Neutrophil (primary cell): ENCODE results near the gene FRK.
"Not testable (repeated sequence)": the region's sequence is repeated elsewhere in the genome, so short reads cannot be mapped to it uniquely, and the experiment has no call there.

ENCODE experiments used
- H3K27ac ChIP-seq: fragments of 200-600 bp; sonication (generic); 2 replicates; pipeline ENCODE4 v1.5.1; 2016; ENCODE audit warnings: mild to moderate bottlenecking, moderate library complexity
- H3K27me3 ChIP-seq: fragments of 200-600 bp; sonication (generic); 2 replicates; pipeline ENCODE4 v1.6.0; 2016; ENCODE audit warnings: mild to moderate bottlenecking
- H3K36me3 ChIP-seq: fragments of 200-600 bp; sonication (generic); 2 replicates; pipeline ENCODE4 v1.5.1; 2017
- H3K4me1 ChIP-seq, 2 experiments: fragments of 200-600 bp in 1 of 2; sonication (generic) in 1 of 2; 1 replicate in 1 of 2; 2 replicates in 1 of 2; pipeline versions ENCODE4 v1.5.1 to v1.6.1; 2013 to 2016; ENCODE audit warnings: low read depth in 1 of 2, low read length in 1 of 2, mild to moderate bottlenecking in 1 of 2, moderate library complexity in 1 of 2; ENCODE audit not compliant: control insufficient read depth in 1 of 2, insufficient read depth in 1 of 2
- H3K4me3 ChIP-seq, 2 experiments: fragments of 200-600 bp in 1 of 2; sonication (generic) in 1 of 2; 1 replicate in 1 of 2; 2 replicates in 1 of 2; pipeline ENCODE4 v1.5.1; 2013 to 2016; ENCODE audit warnings: low read depth in 1 of 2, low read length in 1 of 2, mild to moderate bottlenecking in 1 of 2, moderate library complexity in 1 of 2
- H3K9me3 ChIP-seq: fragments of 200-600 bp; sonication (generic); 2 replicates; pipeline ENCODE4 v1.5.1; 2016
- CTCF ChIP-seq: fragments of 200-600 bp; sonication (generic); IDR thresholded peaks from 2 replicates; pipeline ENCODE4 v1.5.1; 2016; ENCODE audit warnings: antibody characterized with exemption

FRK gene

GRCh38 chr6:115947966-115948541 lies 112.6 kb downstream of the FRK start:
- TF ChIP-seq CTCF, result no peak

GRCh38 chr6:115945812-115946211 lies 114.9 kb downstream of the FRK start:
- H3K27ac ChIP-seq, result no peak overlapping the region
- no peak overlapping the region for H3K4me3 ChIP-seq
- no peak for TF ChIP-seq CTCF
- no peaks in the 10 kb centered on the region for H3K36me3 ChIP-seq
- no peaks in the 10 kb centered on the region for H3K4me1 ChIP-seq
- no peaks in the 10 kb centered on the region for H3K9me3 ChIP-seq
- no peaks in the 10 kb centered on the region for H3K27me3 ChIP-seq

More at GRCh38 chr6:115947966-115948541, 112.6 kb downstream of the FRK start:
- Histone ChIP-seq H3K36me3 (no peaks in the 10 kb centered on the region), H3K9me3 (no peaks in the 10 kb centered on the region), H3K4me1 (no peaks in the 10 kb centered on the region), H3K27ac (no peak overlapping the region), H3K27me3 (no peaks in the 10 kb centered on the region), H3K4me3 (no peak overlapping the region)

- Histone ChIP-seq H3K9me3 (no peaks in the 10 kb centered on the region), H3K4me1 (no peaks in the 10 kb centered on the region), H3K36me3 (no peaks in the 10 kb centered on the region), H3K4me3 (no peak overlapping the region), H3K27ac (no peak overlapping the region), H3K27me3 (no peaks in the 10 kb centered on the region)
- TF ChIP-seq CTCF, result no peak
Observed at GRCh38 chr6:115945306-115945705, 115.4 kb downstream of the FRK start.

GRCh38 chr6:115944829-115945228 lies 115.9 kb downstream of the FRK start:
- not testable (repeated sequence) for H3K9me3 ChIP-seq, H3K27ac ChIP-seq

GRCh38 chr6:115937502-115937901 lies 123.2 kb downstream of the FRK start:
- H3K36me3 ChIP-seq, H3K4me3 ChIP-seq, H3K9me3 ChIP-seq, H3K4me1 ChIP-seq, H3K27me3 ChIP-seq, H3K27ac ChIP-seq: not testable (repeated sequence)

More at GRCh38 chr6:115944829-115945228, 115.9 kb downstream of the FRK start:
- H3K4me1 ChIP-seq, H3K27me3 ChIP-seq, H3K36me3 ChIP-seq, H3K4me3 ChIP-seq: not testable (repeated sequence)

GRCh38 chr6:115935361-115935760 lies 125.3 kb downstream of the FRK start:
- H3K9me3 ChIP-seq, result no peaks in the 10 kb centered on the region
- H3K36me3 ChIP-seq, result no peaks in the 10 kb centered on the region
- no peak overlapping the region for H3K27ac ChIP-seq
- H3K4me3 ChIP-seq, result no peak overlapping the region
- TF ChIP-seq CTCF, result no peak
- no peaks in the 10 kb centered on the region for H3K4me1 ChIP-seq
- H3K27me3 ChIP-seq, result no peaks in the 10 kb centered on the region

GRCh38 chr6:115934829-115935228 lies 125.9 kb downstream of the FRK start:
- no peaks in the 10 kb centered on the region for H3K9me3 ChIP-seq
- no peak overlapping the region for H3K4me3 ChIP-seq
- TF ChIP-seq CTCF, result no peak
- H3K36me3 ChIP-seq, result no peaks in the 10 kb centered on the region
- H3K4me1 ChIP-seq, result no peaks in the 10 kb centered on the region
- H3K27ac ChIP-seq, result no peak overlapping the region
- H3K27me3 ChIP-seq, result no peaks in the 10 kb centered on the region
